H1 (cell line): ENCODE results near the gene TAF10. TPM values are rescaled to one million over a fixed set of nuclear protein-coding genes. Genes with fewer than 3 reads are reported as not detected.

Source experiments
- BRCA1 ChIP-seq: IDR thresholded peaks from 2 replicates; pipeline ENCODE4 v1.6.1; 2012; ENCODE audit warnings: low read depth, low read length, improper control_type of control experiment
- CBX8 ChIP-seq: fragments of 300-800, 300-1000 bp; sonication (generic); IDR thresholded peaks from 2 replicates; pipeline ENCODE4 v1.7.1; 2016; ENCODE audit warnings: low read depth, low read length, borderline replicate concordance
- CHD2 ChIP-seq: IDR thresholded peaks from 2 replicates; pipeline ENCODE4 v1.6.1; 2012; ENCODE audit warnings: low read length, improper control_type of control experiment
- CTCF ChIP-seq, 3 experiments: IDR thresholded peaks; 1 replicate in 2 of 3; 2 replicates in 1 of 3; pipeline versions ENCODE4 v1.5.1 to v1.6.1; 2011; ENCODE audit warnings: low read length in 3 of 3, mild to moderate bottlenecking in 3 of 3, inconsistent platforms in 2 of 3, low read depth in 1 of 3, moderate library complexity in 1 of 3; ENCODE audit not compliant: insufficient read depth in 1 of 3; ENCODE audit errors: control extremely low read depth in 1 of 3
- E2F6 ChIP-seq: IDR thresholded peaks from 2 replicates; pipeline ENCODE4 v1.6.1; 2012; ENCODE audit warnings: inconsistent platforms
- GABPA ChIP-seq: IDR thresholded peaks from 2 replicates; pipeline ENCODE4 v1.6.1; 2011; ENCODE audit warnings: mild to moderate bottlenecking, low read length, moderate library complexity, borderline replicate concordance; ENCODE audit not compliant: insufficient read depth
- GTF2F1 ChIP-seq: IDR thresholded peaks from 2 replicates; pipeline ENCODE4 v1.6.1; 2012; ENCODE audit warnings: low read depth, low read length, improper control_type of control experiment, borderline replicate concordance
- HDAC2 ChIP-seq, 2 experiments: fragments of 300-600 bp in 1 of 2; sonication (generic) in 1 of 2; IDR thresholded peaks; 2 replicates each; pipeline ENCODE4 v1.6.1; 2011 to 2012; ENCODE audit warnings: low read depth in 2 of 2, low read length in 2 of 2, mild to moderate bottlenecking in 2 of 2, moderate library complexity in 2 of 2, borderline replicate concordance in 1 of 2, inconsistent platforms in 1 of 2
- HDAC6 ChIP-seq: IDR thresholded peaks from one replicate; pipeline ENCODE4 v1.7.1; 2012; ENCODE audit warnings: low read depth, mild to moderate bottlenecking, inconsistent platforms, low read length, moderate library complexity
- JUND ChIP-seq: IDR thresholded peaks from 2 replicates; pipeline ENCODE4 v1.6.1; 2011; ENCODE audit warnings: mild to moderate bottlenecking, improper control_type of control experiment, low read length
- NANOG ChIP-seq: IDR thresholded peaks from 2 replicates; pipeline ENCODE4 v1.6.1; 2011; ENCODE audit warnings: low read length, low read depth, mild to moderate bottlenecking, inconsistent platforms; ENCODE audit not compliant: insufficient read depth, poor library complexity, severe bottlenecking
- PHF8 ChIP-seq: fragments of 200-600 bp; sonication (generic); conservative IDR thresholded peaks from 2 replicates; pipeline ENCODE4 v1.7.1; 2012; ENCODE audit warnings: low read depth, mild to moderate bottlenecking, inconsistent platforms, low read length, moderate library complexity
- RAD21 ChIP-seq, 2 experiments: IDR thresholded peaks in 1 of 2; conservative IDR thresholded peaks in 1 of 2; 2 replicates each; pipeline ENCODE4 v1.6.1; 2011; ENCODE audit warnings: low read depth in 2 of 2, low read length in 2 of 2, improper control_type of control experiment in 1 of 2, inconsistent platforms in 1 of 2, mild to moderate bottlenecking in 1 of 2, moderate library complexity in 1 of 2
- RNF2 ChIP-seq: fragments of 200-900, 300-1000 bp; sonication (generic); IDR thresholded peaks from 2 replicates; pipeline ENCODE4 v1.7.1; 2016; ENCODE audit warnings: borderline replicate concordance, low read depth, mild to moderate bottlenecking, antibody characterized with exemption, low read length; ENCODE audit not compliant: poor library complexity, severe bottlenecking; ENCODE audit errors: missing control alignments
- SIRT6 ChIP-seq: IDR thresholded peaks from one replicate; pipeline ENCODE4 v1.7.1; 2012; ENCODE audit warnings: low read length, inconsistent platforms
- SP4 ChIP-seq: IDR thresholded peaks from 2 replicates; pipeline ENCODE4 v1.6.1; 2012; ENCODE audit warnings: low read length, inconsistent platforms
- TEAD4 ChIP-seq: IDR thresholded peaks from 2 replicates; pipeline ENCODE4 v1.6.1; 2012; ENCODE audit warnings: low read depth, low read length, inconsistent platforms, mixed read lengths
- USF2 ChIP-seq: IDR thresholded peaks from 2 replicates; pipeline ENCODE4 v1.6.1; 2011; ENCODE audit warnings: low read length, improper control_type of control experiment
- polyA plus RNA-seq, 7 experiments: library from polyadenylated mRNA; depleted of rRNA in 3 of 7; stranded (reverse) in 5 of 7; unstranded in 2 of 7; fragments of >200 nt in 5 of 7; fragments of 200-250 nt in 2 of 7; gene quantifications; 1 replicate in 5 of 7; 2 replicates in 1 of 7; 4 replicates in 1 of 7; pipeline versions ENCODE4 v1.2.1 to v1.2.3, GENCODE V29; 2011 to 2013; ENCODE audit warnings: missing spikeins in 2 of 7, mixed read lengths in 2 of 7
- total RNA-seq: library from RNA; stranded (reverse); fragmentation: NEBNext Ultra II Directional; extraction: Animal tissue kit (Norgen Biotek cat#: 25700); gene quantifications from 2 replicates; pipeline ENCODE4 v1.2.1, GENCODE V29; 2021

Gene TAF10
- total and polyA plus RNA-seq, 2 of the 8 experiments (the other 6 are each of a cell fraction or from before 2014, with no cell fraction given) = 128 to 213 TPM

GRCh38 chr11:6568191-6568918 is 43.7 kb downstream of the TAF10 start (continued):
- TF ChIP-seq GTF2F1 (no peak), E2F6 (no peak), NANOG (no peak), TEAD4 (no peak), SP4 (no peak), RAD21 (IDR thresholded peaks at IDR 0.05 in 1 of 2, conservative IDR thresholded peaks at IDR 0.05 in 1 of 2; ENCODE audit: low read depth in 2 of 2, low read length in 2 of 2) (peak; percentile 6 to 23; a peak in 2 of 4 replicates), JUND (no peak), HDAC6 (no peak), SIRT6 (no peak), GABPA (no peak), HDAC2 (IDR thresholded peaks at IDR 0.05; ENCODE audit: borderline replicate concordance in 1 of 2, low read depth in 2 of 2, low read length in 2 of 2) (no peak), CHD2 (no peak), CTCF (IDR thresholded peaks at IDR 0.05; ENCODE audit: control extremely low read depth in 1 of 3, insufficient read depth in 1 of 3, low read depth in 1 of 3, low read length in 3 of 3) (peak; percentile 35 to 68 (median 60)), USF2 (no peak), CBX8 (no peak), PHF8 (no peak), RNF2 (no peak), BRCA1 (no peak)
